Hematopoietic multipotent progenitor cell treated with erythropoietin and hydrocortisone succinate and interleukin-3 and kit ligand, for 6 days (in vitro differentiated cells): ENCODE results near the gene GOLGA6L25.
"Not testable (repeated sequence)": the region's sequence is repeated elsewhere in the genome, so short reads cannot be mapped to it uniquely, and the experiment has no call there.

ENCODE experiments used
- DNase-seq: peaks from one replicate; pipeline ENCODE4 v3.0.0-alpha.2; 2015

GOLGA6L25 gene, protein sequence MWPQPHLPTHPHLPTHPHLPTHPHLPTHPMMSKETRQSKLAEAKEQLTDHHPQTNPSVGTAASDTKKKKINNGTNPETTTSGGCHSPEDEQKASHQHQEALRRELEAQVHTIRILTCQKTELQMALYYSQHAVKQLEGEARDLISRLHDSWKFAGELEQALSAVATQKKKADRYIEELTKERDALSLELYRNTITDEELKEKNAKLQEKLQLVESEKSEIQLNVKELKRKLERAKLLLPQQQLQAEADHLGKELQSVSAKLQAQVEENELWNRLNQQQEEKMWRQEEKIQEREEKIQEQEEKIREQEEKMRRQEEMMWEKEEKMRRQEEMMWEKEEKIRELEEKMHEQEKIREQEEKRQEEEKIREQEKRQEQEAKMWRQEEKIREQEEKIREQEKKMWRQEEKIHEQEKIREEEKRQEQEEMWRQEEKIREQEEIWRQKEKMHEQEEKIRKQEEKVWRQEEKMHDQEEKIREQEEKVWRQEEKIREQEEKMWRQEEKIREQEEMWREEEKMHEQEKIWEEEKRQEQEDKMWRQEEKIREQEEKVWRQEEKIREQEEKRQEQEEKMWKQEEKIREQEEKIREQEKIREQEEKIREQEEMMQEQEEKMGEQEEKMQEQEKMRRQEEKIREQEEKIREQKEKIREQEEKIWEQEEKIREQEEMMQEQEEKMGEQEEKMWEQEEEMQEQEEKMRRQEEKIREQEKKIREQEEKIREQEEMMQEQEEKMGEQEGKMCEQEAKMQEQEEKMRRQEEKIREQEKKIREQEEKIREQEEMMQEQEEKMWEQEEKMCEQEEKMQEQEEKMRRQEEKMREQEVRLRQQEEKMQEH

DNA sequence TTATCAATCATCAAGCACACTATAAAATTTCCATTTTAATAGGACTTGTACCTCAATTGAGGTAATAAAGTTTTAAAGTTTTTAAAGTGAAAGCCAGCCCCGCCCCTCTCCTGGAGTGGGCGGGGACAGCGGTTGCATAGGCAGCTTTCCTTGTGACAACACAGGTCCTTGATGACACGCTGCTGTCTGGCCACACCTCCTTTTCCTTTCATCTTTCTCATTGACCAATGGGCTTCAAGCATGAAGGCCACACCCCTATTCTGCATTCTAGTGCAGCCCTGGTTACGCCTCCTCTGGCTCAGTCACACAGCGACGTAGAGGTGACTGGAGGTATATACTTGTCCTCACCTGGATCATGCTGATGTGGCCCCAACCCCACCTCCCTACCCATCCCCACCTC is at the start of gene GOLGA6L25:
GOLGA6L25 (plus strand) TSS at position 301 of the 400 bp plus-strand sequence; CDS start at position 362, 61 bp downstream.
- DNase-seq: not testable (repeated sequence)

DNA sequence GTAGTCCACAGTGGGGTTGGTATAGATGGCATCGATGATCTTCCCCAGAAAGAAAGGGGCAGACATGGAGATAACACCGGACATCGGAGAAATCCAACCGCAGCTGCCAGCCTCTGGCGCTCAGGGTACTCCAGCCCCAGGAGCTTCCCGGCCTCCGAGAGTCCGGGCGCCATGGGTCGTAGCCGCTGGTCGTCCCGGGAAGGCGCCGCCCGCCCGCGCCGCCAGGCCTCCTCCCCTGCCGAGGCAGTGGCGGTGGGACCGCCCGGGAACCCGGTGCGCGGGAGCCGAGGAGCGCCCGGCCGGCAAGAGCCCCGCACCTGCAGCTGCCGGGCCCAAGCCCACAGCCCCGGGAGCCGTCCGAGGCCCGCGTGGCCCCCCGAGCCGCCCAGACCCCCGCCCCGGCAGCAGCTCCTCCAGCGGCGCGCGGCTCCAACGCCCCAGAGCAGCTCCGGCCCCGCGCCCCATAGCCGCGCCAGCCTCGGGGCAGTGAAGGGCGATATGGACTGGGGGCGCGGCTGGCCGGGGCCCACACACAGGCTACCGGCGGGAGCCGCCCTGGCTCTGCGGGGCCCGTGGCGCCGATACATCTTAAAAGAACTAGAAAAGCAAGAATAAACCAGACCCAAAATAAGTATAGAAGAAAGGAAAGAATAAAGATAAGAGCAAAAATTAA is 45.0 kb upstream of the GOLGA6L25 start:
- not testable (repeated sequence) for DNase-seq

DNA sequence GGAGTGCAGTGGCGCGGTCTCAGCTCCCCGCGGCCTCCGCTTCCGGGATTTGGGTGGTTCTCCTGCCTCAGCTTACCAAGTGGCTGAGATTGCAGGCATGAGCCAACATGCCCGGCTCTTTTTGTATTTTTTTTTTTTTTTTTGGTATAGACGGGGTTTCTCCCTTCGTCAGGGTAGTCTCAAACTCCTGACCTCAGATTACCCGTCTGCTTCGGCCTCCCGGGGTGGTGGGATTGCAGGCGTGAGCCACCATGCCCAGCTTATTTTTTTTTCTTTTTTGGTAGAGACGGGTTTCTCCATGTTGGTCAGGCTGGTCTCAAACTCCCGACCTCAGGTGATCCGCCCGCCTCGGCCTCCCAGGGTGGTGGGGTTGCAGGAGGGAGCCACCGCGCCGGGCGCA is 39.2 kb upstream of the GOLGA6L25 start:
- DNase-seq: not testable (repeated sequence)

DNA sequence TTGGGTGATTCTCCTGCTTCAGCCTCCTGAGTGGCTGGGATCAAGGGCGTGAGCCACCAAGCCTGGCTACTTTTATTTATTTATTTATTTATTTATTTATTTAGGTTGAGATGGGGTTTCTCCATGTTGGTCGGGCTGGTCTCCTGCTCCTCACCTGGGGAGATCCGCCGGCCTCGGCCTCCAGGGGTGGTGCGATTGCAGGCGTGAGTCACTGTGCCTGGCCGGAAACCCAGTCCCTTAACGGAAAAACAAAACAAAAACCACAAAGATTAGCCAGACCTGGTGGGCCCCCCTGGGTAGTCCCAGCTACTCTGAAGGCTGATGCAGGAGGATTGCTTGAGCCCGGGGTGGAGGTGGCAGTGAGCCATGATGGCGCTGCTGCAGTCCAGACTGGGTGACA is 38.2 kb upstream of the GOLGA6L25 start:
- not testable (repeated sequence) for DNase-seq

DNA sequence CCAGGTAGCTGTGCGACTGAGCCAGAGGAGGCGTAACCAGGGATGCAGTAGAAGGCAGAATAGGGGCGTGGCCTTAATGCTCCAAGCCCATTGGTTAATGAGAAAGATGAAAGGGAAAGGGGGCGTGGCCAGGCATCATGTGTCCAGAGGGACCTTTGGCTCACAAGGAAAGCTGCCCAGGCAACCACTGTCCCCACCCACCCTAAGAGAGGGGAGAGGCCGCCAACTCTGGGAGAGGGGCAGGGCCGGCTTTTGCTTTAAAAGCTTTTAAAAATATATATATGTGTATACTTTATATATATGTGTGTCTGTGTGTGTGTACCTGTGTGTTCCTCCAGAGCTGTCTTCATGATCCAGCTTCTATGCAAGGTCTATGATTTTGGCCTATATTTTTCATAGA is 20.4 kb upstream of the GOLGA6L25 start, which contains the start of gene GOLGA8G:
GOLGA8G (minus strand) TSS at position 18 of the 400 bp plus-strand sequence. CDS start 62 bp downstream, outside the sequence.
- not testable (repeated sequence) for DNase-seq

DNA sequence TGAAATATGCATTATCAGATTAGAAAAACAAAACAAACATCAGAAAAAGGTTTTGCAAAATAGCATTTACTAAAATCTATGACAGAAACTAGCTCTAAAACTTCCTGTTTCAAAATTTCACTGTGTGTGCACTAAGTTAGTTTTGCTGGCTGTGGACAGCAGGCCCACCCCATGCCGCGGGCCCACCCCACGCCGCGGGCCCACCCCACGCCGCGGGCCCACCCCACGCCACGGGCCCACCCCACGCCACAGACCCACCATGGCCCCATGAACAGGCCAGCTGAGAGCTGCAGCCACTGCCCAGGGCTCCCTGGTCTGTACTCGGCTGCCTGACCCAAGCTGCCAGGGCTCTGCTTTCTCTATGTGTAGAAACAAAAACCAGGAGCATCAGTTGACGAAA is 20.0 kb downstream of the GOLGA6L25 start:
- not testable (repeated sequence) for DNase-seq

DNA sequence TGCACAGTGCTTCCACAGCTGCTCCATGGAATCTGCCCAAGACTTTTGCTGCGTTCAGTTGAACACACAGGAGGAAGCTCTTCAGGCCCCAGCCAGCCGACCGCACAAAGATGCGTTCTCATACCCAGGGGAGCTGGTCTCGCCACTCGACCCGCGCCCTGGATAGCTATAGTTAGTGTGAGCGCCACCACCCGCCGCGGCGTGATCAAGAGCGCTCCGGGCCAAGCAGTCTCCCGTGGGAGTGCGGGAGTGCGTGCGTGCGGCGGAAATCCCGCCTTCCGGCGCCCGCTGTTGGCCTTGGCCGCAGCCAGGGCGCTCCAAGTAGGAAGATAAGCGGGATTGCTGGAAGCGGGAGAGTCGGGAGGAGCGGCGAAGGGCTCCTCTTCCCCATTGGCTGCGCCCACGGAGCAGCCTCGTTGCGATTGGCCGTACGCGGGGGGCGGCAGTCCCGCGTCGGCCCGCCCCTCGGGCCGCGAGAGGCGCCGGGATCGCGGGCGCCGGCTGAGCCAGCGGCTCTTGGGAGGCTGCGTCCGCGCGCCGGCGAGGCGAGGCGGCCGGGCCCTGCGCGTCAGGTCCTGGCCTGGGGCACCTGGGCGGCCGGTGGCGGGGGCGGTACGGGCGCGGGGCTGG is 35.7 kb downstream of the GOLGA6L25 start:
- DNase-seq: not testable (repeated sequence)

DNA sequence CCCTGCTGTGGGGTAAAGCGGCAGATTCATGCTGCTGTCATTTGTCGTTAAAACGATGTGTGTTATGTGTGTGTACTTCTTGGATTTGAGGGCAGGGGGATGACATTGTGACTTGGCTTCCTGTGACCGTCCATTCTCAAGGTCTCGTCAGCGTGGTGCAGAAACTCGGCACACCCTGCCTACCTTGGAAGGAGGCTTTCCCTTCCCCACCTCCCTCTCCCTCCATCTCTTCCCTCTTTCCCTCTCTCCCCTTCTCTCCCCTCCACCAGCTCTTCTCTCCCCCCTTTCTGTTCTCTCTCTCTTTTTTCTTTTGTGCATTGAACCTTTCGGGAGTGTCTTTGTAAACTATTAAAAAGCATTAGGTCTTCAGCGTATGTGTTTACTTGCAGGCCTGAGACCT is 36.4 kb downstream of the GOLGA6L25 start:
- not testable (repeated sequence) for DNase-seq

DNA sequence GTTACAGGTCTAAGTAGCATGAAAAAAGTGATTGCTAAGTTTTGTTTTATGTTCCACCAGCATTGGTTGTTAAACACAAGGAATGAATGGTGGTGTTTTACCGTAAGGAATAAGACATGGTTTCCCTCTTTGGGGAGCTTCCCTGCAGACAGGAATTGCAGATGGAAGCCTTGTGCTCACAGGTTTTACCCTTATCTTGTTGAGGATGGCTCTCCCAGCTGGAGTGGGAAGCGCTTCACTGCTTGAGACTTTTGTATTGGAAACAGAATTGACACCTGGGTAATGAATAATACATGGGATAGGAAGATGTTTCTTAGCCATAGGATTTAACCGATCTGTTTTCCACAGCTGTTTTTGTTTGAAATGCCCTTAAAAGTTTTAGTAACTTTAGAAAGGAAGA is 39.0 kb downstream of the GOLGA6L25 start:
- not testable (repeated sequence) for DNase-seq

DNA sequence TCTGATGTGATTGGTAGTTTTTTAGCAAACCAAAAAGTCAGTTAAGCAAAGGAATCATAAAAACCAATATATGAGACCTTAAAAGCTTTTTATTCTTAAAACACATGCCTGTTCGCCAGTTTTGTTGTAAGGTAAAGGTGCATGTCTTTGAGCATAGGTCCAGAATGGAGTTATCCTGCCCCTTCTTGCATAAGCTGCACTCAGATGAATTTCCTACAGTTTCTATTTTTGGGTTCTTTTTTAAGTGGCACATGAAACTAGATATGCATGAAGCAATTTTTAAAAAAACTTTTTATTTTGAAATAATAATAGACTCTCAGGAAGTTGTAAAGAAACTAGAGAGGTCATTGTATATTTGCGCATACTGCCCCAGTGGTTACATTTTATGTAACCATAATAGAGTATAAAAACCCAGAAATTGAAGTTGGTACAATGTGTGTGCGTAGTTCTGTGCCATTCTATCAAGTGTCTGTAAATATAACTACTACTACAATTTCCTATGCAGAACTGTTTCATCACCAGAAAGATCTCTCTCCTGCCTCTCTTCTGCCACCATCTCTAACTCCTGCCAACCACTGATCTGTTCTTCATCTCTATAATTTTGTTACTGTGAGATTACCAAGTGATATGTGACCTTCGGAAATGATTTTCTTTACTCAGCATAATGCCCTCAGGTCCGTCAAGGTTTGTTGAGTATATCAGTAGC is 40.2 kb downstream of the GOLGA6L25 start:
- not testable (repeated sequence) for DNase-seq

DNA sequence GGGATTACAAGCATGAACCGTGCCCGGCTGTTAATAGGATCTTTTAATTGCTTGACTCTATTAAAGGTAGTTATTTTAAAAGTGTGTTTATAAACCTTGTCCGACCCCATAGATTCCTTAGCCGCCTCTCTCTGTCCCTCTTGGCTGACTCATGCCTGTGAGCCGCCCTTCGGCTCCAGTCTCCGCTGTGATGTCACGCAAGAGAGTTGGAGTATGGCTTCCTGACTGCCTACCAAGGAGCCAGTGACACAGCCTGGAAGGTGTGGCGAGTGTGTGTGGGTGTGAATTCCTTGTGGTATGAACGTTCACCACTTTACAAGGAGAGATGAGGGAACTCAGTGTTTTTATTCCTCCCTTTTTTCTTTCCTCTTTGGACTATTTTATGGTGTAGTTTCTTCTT is 44.1 kb downstream of the GOLGA6L25 start:
- DNase-seq: not testable (repeated sequence)

DNA sequence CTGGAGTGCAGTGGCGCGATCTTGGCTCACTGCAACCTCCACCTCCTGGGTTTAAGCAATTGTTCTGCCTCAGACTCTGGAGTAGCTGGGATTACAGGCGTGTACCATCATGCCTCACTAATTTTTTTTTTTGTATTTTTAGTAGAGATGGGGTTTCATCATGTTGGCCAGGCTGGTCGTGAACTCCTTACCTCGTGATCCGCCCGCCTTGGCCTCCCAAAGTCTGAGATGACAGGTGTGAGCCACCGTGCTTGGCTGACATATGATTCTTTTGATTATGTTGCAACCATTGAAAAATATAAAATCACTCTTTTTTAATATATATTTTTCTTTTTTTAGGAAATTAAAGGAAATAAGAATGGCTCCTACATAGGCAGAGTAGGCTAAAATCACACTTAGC is 44.8 kb downstream of the GOLGA6L25 start:
- not testable (repeated sequence) for DNase-seq

DNA sequence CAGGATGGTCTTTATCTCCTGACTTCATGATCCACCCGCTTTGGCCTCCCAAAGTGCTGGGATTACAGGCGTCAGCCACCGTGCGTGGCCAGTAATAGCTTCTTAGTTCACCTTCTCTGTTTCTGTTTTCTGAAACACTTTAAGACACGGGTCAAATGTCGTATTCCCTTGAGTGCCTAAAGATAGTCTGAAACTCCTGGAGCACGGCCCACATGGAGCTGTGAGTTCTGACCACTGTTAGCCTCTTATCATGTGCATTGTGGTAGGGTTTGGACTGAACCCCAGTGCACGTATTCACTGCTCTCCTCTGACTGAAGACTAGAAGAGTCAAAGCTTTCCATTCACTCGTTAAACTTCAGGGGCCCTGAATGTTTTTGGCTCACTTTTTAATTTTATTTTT is 48.8 kb downstream of the GOLGA6L25 start:
- DNase-seq: not testable (repeated sequence)
